ENCODE measurements around the gene TBC1D5.
"Not testable (repeated sequence)": the region's sequence is repeated elsewhere in the genome, so short reads cannot be mapped to it uniquely, and the experiment has no call there.

TBC1D5 gene

GRCh38 chr3:17581421-17582080 lies 160.9 kb downstream of the TBC1D5 start:
- no peak for DNase-seq

DNA sequence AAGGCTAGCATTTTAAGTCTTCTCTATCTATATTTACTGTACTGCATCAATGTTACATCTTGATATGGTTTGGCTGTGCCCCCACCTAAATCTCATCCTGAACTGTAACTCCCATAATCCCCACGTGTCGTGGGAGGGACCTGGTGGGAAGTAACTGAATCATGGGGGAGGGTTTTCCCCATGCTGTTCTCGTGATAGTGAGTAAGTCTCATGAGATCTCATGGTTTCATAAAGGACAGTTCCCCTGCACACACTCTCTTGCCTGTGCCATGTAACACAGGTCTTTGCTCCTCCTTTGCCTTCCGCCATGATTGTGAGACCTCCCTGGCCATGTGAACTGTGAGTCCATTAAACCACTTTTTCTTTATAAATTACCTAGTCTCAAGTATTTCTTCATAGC lies 161.5 kb downstream of the TBC1D5 start:
- no peak for DNase-seq

- no peak for DNase-seq
Measured at GRCh38 chr3:17579289-17580031, 163.0 kb downstream of the TBC1D5 start.

DNA sequence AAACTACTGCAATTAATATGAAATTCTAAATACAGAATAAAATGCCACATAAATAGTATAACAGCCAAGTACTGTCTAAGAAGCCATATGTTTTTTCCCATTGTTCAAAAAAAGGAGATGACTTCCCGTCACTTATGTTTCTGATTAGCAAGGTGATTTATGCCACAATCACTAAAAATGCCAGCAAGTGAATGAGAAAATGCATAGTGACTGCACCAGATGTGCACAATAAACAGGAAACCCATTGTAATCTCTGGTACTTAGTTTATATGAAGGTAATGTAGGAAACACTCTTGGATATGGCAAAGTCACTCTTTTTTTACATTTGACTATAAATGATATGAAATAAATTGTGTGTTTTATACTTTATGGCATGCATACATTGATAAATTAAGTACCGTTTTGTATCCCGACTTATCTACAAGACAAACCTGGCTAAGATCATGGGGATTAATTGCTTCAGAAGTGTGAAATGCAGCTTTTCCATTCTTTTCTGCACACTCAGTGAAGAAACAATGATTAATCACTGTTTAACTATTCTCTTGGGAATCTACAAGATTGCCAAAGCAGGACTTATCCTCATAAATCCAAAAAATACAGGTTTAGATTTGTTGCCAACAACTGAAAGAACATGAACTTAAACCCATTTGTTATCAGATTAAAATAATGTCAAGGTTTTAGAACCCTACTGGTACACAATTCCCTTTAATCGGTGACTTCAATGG lies 164.5 kb downstream of the TBC1D5 start:
- no peak for DNase-seq

GRCh38 chr3:17573396-17573795 lies 169.0 kb downstream of the TBC1D5 start:
- no peak for DNase-seq

DNA sequence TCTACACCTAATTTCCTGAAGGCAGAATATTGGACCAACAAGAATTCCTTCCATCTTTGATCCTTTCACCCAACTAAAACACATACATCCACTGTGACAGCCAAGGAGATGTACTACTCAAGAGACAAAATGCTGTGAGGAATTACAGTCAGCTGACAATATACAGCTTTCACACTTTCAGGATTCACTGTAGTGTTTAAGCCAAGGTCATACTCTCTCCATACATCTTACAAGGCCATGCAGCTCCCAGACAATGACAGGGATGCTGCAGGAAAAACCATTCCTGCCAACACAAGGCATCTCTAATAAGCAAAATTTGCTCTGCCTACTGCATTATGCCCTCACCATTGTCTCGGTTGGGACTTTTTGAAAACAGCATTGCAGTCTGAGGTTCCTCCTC lies 170.7 kb downstream of the TBC1D5 start:
- DNase-seq: no peak

GRCh38 chr3:17562845-17563244 lies 179.6 kb downstream of the TBC1D5 start:
- no peak for DNase-seq

GRCh38 chr3:17558565-17558964 lies 183.9 kb downstream of the TBC1D5 start:
- DNase-seq: no peak

GRCh38 chr3:17557749-17558463 lies 184.5 kb downstream of the TBC1D5 start:
- no peak for DNase-seq

- no peak for DNase-seq
Measured at GRCh38 chr3:17555525-17555924, 186.9 kb downstream of the TBC1D5 start.

- no peak for DNase-seq
Measured at GRCh38 chr3:17554078-17554477, 188.4 kb downstream of the TBC1D5 start.

GRCh38 chr3:17553080-17553479 lies 189.4 kb downstream of the TBC1D5 start:
- peak; percentile 3 for DNase-seq

GRCh38 chr3:17552351-17552750 lies 190.1 kb downstream of the TBC1D5 start:
- no peak for DNase-seq

DNA sequence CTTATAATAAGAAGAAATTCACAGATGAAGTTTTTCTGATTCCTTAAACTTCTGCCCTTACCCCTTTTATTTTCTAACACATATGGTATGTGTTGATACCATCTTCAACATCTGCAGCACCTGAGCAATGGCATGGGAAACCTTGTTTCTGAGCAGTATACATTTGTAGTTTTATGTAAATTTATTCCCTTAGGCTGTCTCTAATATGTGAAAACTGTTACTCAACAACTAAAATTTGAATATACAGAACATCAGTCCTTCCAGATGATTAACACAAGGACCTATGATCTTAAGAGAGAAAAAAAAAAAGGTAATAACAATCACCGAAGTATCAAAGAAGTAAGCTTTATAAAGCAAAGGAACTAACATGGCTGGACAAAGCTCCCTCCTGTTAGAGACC lies 190.5 kb downstream of the TBC1D5 start:
- no peak for DNase-seq

- DNase-seq: no peak
Measured at GRCh38 chr3:17551333-17551732, 191.1 kb downstream of the TBC1D5 start.

DNA sequence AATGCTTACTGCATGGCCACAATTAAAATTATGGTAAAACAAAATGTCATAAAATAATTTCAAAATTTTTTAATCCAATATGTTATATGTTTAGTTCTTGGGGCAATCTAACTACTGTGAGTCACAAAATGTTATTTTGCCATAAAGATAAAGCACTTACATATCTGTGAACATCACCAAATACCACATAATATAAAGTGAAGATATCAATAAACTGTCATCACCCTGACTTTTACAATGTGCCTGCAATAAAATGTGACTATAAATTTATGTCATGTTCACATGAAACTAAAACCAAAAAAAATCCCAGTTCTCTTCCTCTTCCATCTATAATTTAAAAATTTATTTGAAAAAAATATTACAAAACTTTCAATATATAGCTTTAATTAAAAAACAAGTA lies 191.8 kb downstream of the TBC1D5 start:
- DNase-seq: no peak

DNA sequence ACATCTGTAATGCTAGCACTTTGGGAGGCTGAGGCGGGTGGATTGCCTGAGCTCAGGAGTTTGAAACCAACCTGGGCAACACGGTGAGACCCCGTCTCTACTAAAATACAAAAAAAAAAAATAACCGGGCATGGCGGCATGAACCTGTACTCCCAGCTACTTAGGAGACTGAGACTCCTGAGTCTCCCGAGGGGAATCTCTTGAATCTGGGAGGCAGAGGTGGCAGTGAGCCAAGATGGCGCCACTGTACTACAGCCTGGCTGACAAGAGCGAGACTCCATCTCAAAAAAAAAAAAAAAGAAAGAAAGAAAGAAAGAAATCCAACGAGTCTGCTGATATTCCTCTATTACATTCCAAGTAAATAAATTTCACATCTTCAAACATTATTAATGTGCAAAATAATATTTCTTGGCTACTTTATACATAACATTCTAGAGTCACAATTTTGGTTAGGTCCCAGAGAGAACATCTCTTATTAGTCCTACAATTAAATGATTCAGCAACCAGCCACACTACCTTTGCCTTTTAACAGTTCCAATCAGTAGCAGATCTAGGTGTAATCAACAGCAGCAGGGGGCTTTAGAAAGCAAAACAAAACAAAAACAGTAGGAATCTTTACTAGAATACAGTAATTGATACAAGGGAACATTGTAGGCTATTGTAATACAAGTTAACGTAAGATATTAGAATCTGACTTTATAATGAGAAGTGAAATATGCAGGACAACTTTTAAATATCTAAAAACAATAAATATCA lies 195.8 kb downstream of the TBC1D5 start:
- no peak for DNase-seq

DNA sequence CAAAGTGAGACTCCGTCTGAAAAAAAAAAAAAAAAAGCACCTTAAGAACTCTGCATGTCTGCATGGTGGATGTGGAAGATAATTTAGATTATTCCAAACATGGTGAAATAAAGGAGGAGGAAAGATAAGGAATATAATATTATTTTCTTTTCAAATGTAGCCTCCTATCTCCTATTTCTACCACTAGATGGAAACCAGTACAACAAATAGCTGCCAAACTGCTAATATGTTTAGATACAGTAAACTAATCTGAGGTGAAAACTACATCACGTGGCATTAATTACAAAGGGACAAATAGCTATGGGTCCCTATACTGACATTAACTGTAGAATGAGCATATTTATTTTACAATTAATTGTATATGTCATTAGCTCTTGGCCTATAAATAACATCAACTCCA lies 197.8 kb downstream of the TBC1D5 start:
- no peak for DNase-seq

DNA sequence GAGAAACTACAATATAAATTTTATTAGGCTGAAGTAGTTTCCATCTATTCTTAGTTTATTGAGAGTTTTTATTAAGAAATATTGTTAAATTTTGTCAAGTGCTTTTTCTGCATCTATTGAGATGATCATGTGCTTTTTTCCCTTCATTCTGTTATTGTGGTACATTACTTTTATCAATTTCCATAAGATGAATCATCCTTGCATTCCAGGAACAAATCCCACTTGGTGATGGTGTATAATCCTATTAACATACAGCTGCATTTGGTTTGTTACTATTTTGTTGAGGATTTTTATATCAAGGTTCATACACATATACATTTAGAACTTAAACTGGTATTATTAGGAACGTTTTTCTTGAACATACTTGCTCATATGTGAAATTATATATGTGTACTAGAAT lies 199.8 kb downstream of the TBC1D5 start:
- DNase-seq: no peak

DNA sequence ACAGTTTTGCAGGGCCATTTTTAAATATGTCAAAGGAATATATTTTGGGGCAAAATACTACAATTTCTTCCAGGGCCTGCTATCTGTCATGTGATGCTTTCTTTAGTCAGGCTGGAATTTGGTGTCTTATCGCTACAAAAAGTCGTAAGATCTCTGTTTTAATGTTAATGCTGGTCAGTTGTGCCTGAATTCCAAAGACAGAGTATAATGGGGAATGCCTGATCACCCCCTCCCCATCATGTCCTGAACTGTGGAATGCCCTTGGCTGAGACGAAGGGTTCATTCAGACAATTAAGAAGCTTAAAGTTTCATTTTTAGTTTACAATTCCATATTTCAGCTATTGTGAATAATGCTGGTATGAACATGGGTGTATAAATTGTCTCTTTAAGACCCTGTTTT lies 203.0 kb downstream of the TBC1D5 start:
- no peak for DNase-seq

- no peak for DNase-seq
Measured at GRCh38 chr3:17535274-17535673, 207.2 kb downstream of the TBC1D5 start.

DNA sequence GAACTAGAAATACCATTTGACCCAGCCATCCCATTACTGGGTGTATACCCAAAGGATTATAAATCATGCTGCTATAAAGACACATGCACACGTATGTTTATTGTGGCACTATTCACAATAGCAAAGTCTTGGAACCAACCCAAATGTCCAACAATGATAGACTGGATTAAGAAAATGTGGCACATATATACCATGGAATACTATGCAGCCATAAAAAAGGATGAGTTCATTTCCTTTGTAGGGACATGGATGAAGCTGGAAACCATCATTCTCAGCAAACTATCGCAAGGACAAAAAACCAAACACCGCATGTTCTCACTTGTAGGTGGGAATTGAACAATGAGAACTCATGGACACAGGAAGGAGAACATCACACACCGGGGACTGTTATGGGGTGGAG lies 210.0 kb downstream of the TBC1D5 start:
- DNase-seq: not testable (repeated sequence)

DNA sequence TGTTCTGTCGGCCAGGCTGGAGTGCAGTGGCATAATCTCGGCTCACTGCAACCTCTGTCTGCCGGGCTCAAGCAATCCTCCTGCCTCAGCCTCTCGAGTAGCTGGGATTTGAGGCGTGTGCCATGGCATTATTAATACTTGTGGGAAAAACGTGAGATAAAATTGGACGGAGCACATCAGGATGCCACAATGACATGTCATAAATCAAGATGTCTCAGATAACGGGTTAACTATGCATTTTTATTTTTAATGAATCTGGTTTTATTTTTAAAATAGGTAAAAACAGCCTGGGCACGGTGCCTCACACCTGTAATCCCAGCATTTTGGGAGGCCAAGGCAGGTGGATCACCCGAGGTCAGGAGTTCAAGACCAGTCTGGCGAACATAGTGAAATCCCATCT lies 212.8 kb downstream of the TBC1D5 start:
- DNase-seq: no peak
